ENCODE data around the gene SLC6A18. TPM values are rescaled to one million over a fixed set of nuclear protein-coding genes. Genes with fewer than 3 reads are reported as not detected.

SLC6A18 gene
- polyA plus RNA-seq, 1 of the 3 experiments (the other 2 are of a cell fraction), result not detected

DNA sequence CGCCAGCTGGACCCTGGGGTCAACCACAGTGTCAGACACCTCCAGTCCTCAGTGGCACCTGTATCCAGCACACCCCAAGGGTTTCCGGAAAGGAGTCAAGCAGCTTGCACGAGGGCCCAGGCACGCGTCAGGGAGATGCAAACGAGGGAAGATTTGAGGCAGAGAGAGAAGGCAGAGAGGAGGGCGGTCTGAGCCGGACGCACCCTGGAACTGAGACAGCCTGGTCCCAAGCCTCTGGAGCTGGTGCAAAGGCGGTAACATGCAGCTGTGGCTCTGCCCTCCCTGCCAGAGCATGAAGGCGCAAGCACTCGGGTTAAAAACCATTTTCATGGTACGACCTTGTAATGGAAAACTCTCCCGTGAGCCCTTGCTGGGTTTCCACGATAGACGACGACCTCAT is 32.2 kb downstream of the SLC6A18 start:
- no peak overlapping the region for H3K4me3 ChIP-seq (ENCODE audit: low read depth in 2 of 2, low read length in 1 of 2)
- no peak overlapping the region for H3K4me2 ChIP-seq
- ChIA-PET POLR2A (no interaction called here), CTCF (interaction anchor here (1.2 kb wide), 1 partner anchor 90 kb away, joined by 7 read pairs; no protein-coding TSS in a partner anchor)
- no peaks in the 10 kb centered on the region for H3K79me2 ChIP-seq (ENCODE audit: insufficient read depth)
- H2AFZ ChIP-seq (ENCODE audit: low read depth), result no peak overlapping the region
- no peak for DNase-seq
- H3K27me3 ChIP-seq (ENCODE audit: insufficient read depth), result no peaks in the 10 kb centered on the region
- no peaks in the 10 kb centered on the region for H3K9me3 ChIP-seq
- H3K9ac ChIP-seq, result no peak overlapping the region
- H3K27ac ChIP-seq (ENCODE audit: low read depth in 2 of 2, low read length in 1 of 2), result no peak overlapping the region
- no peak for TF ChIP-seq NRF1 (IDR thresholded peaks at IDR 0.05; ENCODE audit: low read depth, low read length)
- no peak for TF ChIP-seq CHD2 (IDR thresholded peaks at IDR 0.05; ENCODE audit: low read length, partially characterized antibody)
- TF ChIP-seq, protein P1, sequence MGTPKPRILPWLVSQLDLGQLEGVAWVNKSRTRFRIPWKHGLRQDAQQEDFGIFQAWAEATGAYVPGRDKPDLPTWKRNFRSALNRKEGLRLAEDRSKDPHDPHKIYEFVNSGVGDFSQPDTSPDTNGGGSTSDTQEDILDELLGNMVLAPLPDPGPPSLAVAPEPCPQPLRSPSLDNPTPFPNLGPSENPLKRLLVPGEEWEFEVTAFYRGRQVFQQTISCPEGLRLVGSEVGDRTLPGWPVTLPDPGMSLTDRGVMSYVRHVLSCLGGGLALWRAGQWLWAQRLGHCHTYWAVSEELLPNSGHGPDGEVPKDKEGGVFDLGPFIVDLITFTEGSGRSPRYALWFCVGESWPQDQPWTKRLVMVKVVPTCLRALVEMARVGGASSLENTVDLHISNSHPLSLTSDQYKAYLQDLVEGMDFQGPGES (IDR thresholded peaks at IDR 0.05; ENCODE audit: low read depth, low read length), result no peak
- TF ChIP-seq, protein P2, sequence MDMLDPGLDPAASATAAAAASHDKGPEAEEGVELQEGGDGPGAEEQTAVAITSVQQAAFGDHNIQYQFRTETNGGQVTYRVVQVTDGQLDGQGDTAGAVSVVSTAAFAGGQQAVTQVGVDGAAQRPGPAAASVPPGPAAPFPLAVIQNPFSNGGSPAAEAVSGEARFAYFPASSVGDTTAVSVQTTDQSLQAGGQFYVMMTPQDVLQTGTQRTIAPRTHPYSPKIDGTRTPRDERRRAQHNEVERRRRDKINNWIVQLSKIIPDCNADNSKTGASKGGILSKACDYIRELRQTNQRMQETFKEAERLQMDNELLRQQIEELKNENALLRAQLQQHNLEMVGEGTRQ (IDR thresholded peaks at IDR 0.05; ENCODE audit: borderline replicate concordance, low read depth, low read length), result no peak
- TF ChIP-seq MEF2A (IDR thresholded peaks at IDR 0.05; ENCODE audit: borderline replicate concordance, low read depth), result no peak
- TF ChIP-seq RFX5 (IDR thresholded peaks at IDR 0.05; ENCODE audit: low read length), result no peak
- no peak for TF ChIP-seq TAF1 (IDR thresholded peaks at IDR 0.05; ENCODE audit: borderline replicate concordance, low read depth, low read length)
- no peak for TF ChIP-seq RXRA (IDR thresholded peaks at IDR 0.05; ENCODE audit: borderline replicate concordance, low read depth)
- TF ChIP-seq RAD21 (IDR thresholded peaks at IDR 0.05; ENCODE audit: low read length), result no peak
- no peak for TF ChIP-seq FOXJ3 (CRISPR knock-in tag; IDR thresholded peaks at IDR 0.05)
- no peak for TF ChIP-seq YY1 (IDR thresholded peaks at IDR 0.05; ENCODE audit: low read depth)
- TF ChIP-seq, protein P3, sequence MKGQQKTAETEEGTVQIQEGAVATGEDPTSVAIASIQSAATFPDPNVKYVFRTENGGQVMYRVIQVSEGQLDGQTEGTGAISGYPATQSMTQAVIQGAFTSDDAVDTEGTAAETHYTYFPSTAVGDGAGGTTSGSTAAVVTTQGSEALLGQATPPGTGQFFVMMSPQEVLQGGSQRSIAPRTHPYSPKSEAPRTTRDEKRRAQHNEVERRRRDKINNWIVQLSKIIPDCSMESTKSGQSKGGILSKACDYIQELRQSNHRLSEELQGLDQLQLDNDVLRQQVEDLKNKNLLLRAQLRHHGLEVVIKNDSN (IDR thresholded peaks at IDR 0.05; ENCODE audit: borderline replicate concordance, low read depth), result no peak
- no peak for TF ChIP-seq GATA2 (CRISPR knock-in tag; IDR thresholded peaks at IDR 0.05)
- H3K36me3 ChIP-seq (replicated peaks in 1 of 2; ENCODE audit: control insufficient read depth in 1 of 2, insufficient read depth in 2 of 2, low read length in 1 of 2), result no peaks in the 10 kb centered on the region
- no peaks in the 10 kb centered on the region for H4K20me1 ChIP-seq (ENCODE audit: insufficient read depth)
- no peaks in the 10 kb centered on the region for H3K9me2 ChIP-seq
- H3F3A ChIP-seq (replicated peaks; ENCODE audit: insufficient read depth), result no peaks in the 10 kb centered on the region
- WGBS (ENCODE audit: low lambda C conversion rate), result 79% methylated on average over 16 of the region's 17 CpGs
- no peaks in the 10 kb centered on the region for H3K4me1 ChIP-seq (ENCODE audit: control insufficient read depth in 1 of 2, insufficient read depth in 2 of 2, low read depth in 1 of 2, low read length in 1 of 2)

DNA sequence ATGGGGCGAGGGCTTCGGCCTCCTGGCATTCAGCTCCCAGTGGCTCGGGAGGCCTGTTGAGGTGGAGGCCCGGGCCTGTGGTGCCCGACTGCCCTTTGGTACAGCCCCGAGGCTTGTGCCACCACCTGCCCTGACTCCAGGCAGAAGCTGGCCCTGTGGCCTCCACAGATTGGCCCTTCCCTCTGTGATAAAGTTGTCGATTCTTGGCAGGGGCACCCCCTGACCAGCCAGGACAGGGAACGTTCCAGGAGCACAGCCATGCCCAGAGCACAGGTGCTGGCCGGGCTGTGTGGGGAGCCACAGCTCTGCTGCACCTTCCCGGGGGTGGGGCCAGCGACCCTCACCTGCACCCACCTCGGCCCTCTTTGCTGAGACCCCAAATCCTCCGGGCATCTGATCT is 32.7 kb downstream of the SLC6A18 start:
- Histone ChIP-seq H3K27me3 (ENCODE audit: insufficient read depth) (no peaks in the 10 kb centered on the region), H3K36me3 (replicated peaks in 1 of 2; ENCODE audit: control insufficient read depth in 1 of 2, insufficient read depth in 2 of 2, low read length in 1 of 2) (no peaks in the 10 kb centered on the region), H3K4me1 (ENCODE audit: control insufficient read depth in 1 of 2, insufficient read depth in 2 of 2, low read depth in 1 of 2, low read length in 1 of 2) (no peaks in the 10 kb centered on the region), H3K9ac (no peak overlapping the region), H3K4me3 (ENCODE audit: low read depth in 2 of 2, low read length in 1 of 2) (no peak overlapping the region), H3K27ac (ENCODE audit: low read depth in 2 of 2, low read length in 1 of 2) (no peak overlapping the region), H2AFZ (ENCODE audit: low read depth) (no peak overlapping the region), H3F3A (replicated peaks; ENCODE audit: insufficient read depth) (no peaks in the 10 kb centered on the region), H4K20me1 (ENCODE audit: insufficient read depth) (no peaks in the 10 kb centered on the region), H3K9me3 (no peaks in the 10 kb centered on the region), H3K4me2 (no peak overlapping the region), H3K79me2 (ENCODE audit: insufficient read depth) (no peaks in the 10 kb centered on the region), H3K9me2 (no peaks in the 10 kb centered on the region)
- ChIA-PET POLR2A (no interaction called here), CTCF (interaction anchor here (1.2 kb wide), 1 partner anchor 90 kb away, joined by 7 read pairs; no protein-coding TSS in a partner anchor)
- 54% methylated on average over 11 of the region's 13 CpGs for WGBS (ENCODE audit: low lambda C conversion rate)
- no peak for DNase-seq
- TF ChIP-seq SMC3 (IDR thresholded peaks at IDR 0.05; ENCODE audit: low read depth, low read length) (no peak), EP300 (IDR thresholded peaks at IDR 0.05; ENCODE audit: borderline replicate concordance in 1 of 2, low read depth in 1 of 2, low read length in 1 of 2) (no peak), GABPA (IDR thresholded peaks at IDR 0.05; ENCODE audit: low read depth) (no peak), MEF2A (IDR thresholded peaks at IDR 0.05; ENCODE audit: borderline replicate concordance, low read depth) (no peak), MXI1 (IDR thresholded peaks at IDR 0.05; ENCODE audit: low read depth, low read length) (no peak), GATA2 (CRISPR knock-in tag; IDR thresholded peaks at IDR 0.05) (no peak), ELF1 (IDR thresholded peaks at IDR 0.05) (no peak), TAF1 (IDR thresholded peaks at IDR 0.05; ENCODE audit: borderline replicate concordance, low read depth, low read length) (no peak), JUND (IDR thresholded peaks at IDR 0.05) (no peak), SIN3A (IDR thresholded peaks at IDR 0.05; ENCODE audit: borderline replicate concordance, low read depth, low read length) (no peak), POLR2AphosphoS5 (IDR thresholded peaks at IDR 0.05; ENCODE audit: low read depth, low read length) (no peak), FOXM1 (IDR thresholded peaks at IDR 0.05; ENCODE audit: low read depth) (no peak), TCF12 (IDR thresholded peaks at IDR 0.05) (no peak)
- TF ChIP-seq, protein P4, sequence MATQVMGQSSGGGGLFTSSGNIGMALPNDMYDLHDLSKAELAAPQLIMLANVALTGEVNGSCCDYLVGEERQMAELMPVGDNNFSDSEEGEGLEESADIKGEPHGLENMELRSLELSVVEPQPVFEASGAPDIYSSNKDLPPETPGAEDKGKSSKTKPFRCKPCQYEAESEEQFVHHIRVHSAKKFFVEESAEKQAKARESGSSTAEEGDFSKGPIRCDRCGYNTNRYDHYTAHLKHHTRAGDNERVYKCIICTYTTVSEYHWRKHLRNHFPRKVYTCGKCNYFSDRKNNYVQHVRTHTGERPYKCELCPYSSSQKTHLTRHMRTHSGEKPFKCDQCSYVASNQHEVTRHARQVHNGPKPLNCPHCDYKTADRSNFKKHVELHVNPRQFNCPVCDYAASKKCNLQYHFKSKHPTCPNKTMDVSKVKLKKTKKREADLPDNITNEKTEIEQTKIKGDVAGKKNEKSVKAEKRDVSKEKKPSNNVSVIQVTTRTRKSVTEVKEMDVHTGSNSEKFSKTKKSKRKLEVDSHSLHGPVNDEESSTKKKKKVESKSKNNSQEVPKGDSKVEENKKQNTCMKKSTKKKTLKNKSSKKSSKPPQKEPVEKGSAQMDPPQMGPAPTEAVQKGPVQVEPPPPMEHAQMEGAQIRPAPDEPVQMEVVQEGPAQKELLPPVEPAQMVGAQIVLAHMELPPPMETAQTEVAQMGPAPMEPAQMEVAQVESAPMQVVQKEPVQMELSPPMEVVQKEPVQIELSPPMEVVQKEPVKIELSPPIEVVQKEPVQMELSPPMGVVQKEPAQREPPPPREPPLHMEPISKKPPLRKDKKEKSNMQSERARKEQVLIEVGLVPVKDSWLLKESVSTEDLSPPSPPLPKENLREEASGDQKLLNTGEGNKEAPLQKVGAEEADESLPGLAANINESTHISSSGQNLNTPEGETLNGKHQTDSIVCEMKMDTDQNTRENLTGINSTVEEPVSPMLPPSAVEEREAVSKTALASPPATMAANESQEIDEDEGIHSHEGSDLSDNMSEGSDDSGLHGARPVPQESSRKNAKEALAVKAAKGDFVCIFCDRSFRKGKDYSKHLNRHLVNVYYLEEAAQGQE (IDR thresholded peaks at IDR 0.05; ENCODE audit: low read depth, low read length), result no peak

All from SK-N-SH (cell line).